CD4-positive, alpha-beta T cell treated with Interferon alpha-2 for 1 hour (primary cell): ENCODE data around the gene SMIM10.
"Not testable (repeated sequence)": the region's sequence is repeated elsewhere in the genome, so short reads cannot be mapped to it uniquely, and the experiment has no call there.

ENCODE experiments used
- DNase-seq, 2 donors: peaks; one replicate each; pipeline ENCODE4 v3.0.0-alpha.2; 2020 to 2022

The SMIM10 gene

DNA sequence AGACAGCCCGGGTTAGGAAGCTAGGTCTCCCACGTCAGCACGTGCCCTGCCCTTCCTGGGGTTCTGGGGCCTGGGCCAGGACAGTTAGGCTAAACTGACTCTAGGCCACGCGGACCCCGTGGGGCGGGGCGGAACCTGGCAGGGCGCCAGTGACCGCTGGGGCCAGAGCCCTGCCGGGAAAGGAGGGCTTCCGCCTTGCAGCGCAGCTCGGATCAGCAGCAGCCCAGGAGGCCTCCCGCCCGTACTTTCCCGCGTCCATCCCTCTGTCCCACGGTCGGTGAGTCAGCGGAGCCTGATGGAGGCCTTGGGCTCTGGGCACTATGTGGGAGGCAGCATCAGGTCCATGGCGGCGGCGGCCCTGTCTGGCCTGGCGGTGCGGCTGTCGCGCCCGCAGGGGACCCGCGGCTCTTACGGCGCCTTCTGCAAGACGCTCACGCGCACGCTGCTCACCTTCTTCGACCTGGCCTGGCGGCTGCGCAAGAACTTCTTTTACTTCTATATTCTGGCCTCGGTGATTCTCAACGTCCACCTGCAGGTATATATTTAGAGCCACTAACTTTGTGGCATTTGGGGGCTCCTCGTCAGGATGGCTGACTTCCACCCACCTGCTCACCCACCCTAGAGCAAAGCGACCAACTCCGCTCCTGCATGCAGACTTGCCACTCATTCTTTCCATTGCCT is at the start of gene SMIM10:
SMIM10 (plus strand) TSS at position 191 of the 681 bp plus-strand sequence; CDS start at position 296, 105 bp downstream.
- peak; percentile 15 to 30 for DNase-seq

DNA sequence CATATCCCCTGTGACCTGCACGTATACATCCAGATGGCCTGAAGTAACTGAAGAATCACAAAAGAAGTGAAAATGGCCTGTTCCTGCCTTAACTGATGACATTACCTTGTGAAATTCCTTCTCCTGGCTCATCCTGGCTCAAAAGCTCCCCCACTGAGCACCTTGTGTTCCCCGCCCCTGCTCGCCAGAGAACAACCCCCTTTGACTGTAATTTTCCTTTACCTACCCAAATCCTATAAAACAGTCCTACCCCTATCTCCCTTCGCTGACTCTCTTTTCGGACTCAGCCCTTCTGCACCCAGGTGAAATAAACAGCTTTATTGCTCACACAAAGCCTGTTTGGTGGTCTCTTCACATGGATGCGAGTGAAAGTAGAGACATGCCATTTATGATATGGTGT is 44.4 kb upstream of the SMIM10 start:
- DNase-seq, result not testable (repeated sequence)

- no peak for DNase-seq
Measured at GRCh38 chrX:134948333-134949241, 42.2 kb upstream of the SMIM10 start.

GRCh38 chrX:134949271-134949670 is 41.5 kb upstream of the SMIM10 start:
- no peak for DNase-seq

DNA sequence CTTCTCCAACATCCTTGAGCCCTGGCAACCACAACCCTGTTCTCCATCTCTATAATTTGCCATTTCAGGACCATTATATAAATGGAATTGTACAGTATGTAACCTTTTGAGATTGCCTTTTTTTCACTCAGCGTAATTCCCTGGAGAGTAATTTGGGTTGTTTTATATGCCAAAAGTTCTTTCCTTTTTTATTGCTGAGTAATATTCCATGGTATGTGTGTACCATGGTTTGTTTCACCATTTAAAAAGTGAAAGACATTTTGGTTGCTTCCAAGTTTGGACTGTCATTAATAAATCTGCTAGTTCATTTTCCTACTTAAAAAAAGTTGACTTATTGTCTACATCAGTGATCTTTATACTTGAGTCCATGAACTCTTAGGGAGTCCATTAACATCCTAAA is 33.0 kb upstream of the SMIM10 start:
- DNase-seq, result no peak

DNA sequence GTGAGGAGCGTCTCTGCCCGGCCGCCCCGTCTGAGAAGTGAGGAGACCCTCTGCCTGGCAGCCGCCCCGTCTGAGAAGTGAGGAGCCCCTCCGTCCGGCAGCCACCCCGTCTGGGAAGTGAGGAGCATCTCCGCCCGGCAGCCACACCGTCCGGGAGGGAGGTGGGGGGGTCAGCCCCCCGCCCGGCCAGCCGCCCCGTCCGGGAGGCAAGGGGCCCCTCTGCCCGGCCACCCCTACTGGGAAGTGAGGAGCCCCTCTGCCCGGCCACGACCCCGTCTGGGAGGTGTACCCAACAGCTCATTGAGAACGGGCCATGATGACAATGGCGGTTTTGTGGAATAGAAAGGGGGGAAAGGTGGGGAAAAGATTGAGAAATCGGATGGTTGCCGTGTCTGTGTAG is 30.4 kb upstream of the SMIM10 start:
- not testable (repeated sequence) for DNase-seq

DNA sequence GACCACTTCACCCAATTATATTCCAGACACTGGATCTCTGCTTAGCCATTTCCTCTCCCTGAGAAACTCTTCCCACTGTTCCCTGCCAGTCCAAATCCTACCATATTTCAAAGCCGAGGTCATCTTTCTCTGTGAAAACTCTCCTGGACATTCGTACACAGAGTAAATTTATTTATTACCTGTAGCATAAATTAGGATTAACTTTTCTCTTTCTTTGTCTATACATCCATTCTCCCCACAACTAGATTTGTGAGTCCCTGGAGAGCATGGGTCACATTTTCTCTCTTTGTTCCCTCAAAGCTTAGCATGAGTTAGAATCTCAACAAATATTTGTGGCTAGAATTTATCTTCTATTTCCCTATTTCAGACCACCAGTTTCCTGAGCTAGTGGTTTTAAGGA is 27.8 kb upstream of the SMIM10 start:
- DNase-seq, result no peak

DNA sequence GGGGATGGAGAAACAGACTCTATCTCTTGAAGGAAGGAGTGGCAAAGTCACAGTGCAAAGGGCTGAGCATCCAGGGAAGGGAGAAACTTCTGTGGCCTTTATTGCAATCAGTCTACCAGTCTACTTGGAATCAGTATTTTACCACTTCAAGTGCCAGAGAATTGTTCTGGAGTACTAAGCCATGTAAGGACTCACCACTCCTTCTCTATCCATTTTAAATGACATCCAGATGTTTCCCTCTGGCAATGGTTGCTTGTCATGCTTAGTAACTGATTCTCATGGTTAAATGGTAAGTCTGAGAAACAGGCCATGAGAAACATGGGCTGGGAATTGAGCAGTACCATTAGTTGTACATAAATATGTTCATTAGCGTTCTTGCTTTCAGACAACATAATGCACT is 21.1 kb upstream of the SMIM10 start:
- no peak for DNase-seq

GRCh38 chrX:134971926-134972325 is 18.9 kb upstream of the SMIM10 start:
- DNase-seq, result no peak

DNA sequence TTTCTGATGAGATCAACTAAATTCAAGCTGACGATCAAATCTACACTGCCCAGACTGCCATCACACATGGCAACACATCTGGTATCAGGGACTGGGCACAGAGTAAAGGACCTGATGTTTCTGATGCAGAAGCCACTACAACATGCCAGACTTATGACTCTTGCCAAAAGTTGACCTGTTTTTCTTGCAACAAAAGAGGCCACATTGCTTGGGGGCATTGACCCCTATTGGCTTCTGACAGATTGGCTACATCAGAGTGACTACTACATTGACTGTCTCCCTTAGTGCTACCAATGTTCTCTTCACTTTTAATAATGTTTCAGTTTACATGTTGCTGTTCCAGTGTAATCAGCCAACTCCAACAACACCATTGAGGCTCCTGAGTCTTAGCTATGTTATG is 15.3 kb upstream of the SMIM10 start:
- DNase-seq, result no peak

- no peak for DNase-seq
Measured at GRCh38 chrX:134981910-134982309, 8.9 kb upstream of the SMIM10 start.

DNA sequence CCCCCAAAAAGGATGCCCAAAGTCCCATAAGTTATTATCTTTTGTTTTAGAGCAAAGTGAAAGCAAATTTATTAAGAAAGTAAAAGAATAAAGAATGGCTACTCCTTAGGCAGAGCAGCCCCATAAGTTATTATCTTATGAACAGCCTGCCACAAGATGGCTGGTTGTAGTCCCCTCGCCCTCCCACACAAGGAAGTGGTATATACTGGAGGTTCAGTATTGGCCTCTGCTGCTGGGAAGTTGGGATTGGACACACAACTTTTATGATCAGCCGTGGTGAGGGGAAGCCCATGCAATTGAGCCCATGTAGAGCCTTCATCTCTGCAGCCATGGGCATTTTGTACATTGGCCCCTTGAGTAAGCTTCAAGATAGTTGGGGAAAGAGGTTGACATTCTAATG is 8.0 kb upstream of the SMIM10 start:
- no peak for DNase-seq

- no peak for DNase-seq
Measured at GRCh38 chrX:134985479-134985878, 5.3 kb upstream of the SMIM10 start.

GRCh38 chrX:134990475-134990800 is 353 bp upstream of the SMIM10 start:
- no peak for DNase-seq

- DNase-seq, result no peak
Measured at GRCh38 chrX:134997646-134998045, 6.9 kb downstream of the SMIM10 start.

DNA sequence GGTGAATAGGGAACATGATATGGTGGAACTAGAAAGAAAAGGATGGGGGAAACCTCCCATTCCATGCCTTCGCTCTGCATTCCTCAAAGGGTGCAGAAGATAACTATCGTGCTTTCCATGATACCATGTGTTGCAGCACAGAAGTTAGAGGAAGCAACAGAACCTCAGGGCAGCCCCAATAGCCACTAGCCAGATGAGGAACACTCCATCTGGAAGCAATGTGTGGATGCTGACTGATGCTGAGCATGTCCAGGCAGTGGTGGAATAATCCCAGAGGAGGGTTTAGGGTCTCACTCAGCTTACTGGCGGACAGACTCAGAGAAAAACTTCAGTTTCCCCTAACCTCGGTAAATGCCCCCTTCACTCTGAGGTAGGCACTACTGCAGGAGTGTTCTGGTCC is 7.5 kb downstream of the SMIM10 start:
- no peak for DNase-seq

DNA sequence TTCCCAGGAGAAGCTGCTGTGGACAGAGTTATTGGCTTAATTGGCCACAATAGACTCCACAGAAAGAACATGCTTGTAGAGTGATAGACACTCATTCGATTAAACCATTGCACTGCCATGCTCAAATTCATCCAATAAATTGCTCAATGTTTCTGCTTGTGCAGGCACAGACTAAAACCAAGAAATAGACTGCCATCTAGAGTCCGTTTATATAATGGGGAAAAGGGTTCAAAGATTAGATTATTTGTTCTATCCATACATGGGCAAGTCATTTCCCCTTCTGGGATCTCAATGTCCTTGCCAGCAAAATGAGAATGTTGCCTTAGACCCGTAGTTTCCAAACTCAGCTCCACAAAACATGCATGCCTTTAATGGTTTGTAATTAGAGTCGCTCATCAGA is 8.7 kb downstream of the SMIM10 start:
- peak in 1 of 2 donors; percentile 30 for DNase-seq

DNA sequence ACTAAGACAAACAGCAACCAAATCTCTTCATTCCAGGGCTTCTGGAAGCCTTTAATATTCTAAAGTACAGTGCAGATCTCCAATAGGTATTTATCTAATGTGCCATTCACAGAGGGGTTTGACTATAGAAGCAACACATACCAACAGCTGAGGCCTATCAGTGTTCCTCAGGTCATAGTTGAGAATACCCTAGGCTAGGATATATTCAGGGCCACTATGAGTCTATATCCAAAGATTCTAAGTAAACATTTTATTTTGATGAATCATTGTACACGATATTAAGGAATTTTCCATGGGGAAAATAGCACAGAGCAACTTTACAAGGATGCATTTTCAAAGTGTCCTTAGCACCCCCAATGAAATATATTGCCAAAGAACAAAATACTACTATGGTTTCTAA is 9.7 kb downstream of the SMIM10 start:
- DNase-seq, result no peak

- DNase-seq, result peak; percentile 89 to 94
Measured at GRCh38 chrX:135003876-135004623, 13.3 kb downstream of the SMIM10 start.

DNA sequence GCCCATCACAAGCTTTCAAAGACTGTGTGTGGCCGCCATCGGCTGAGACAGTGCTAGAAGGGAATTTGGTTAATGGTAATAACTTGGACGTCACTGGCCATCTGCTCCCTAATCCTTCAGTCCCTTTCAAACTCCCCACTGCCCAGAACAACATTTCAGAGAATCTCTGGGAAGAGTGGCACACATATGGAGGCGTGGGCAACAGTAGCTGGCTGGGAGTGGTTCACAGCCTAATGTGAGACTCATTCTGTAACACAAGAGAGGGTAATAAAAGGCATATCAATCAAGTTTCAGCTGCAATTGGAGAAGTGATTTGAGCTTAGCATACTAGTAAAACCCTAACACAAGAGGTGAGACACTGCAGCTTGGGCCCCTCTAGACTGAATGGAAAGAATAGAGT is 15.4 kb downstream of the SMIM10 start:
- DNase-seq, result no peak

GRCh38 chrX:135009057-135009610 is 18.3 kb downstream of the SMIM10 start:
- DNase-seq, result no peak

GRCh38 chrX:135009838-135010237 is 19.0 kb downstream of the SMIM10 start:
- no peak for DNase-seq

- DNase-seq, result no peak
Measured at GRCh38 chrX:135010921-135011320, 20.1 kb downstream of the SMIM10 start.
